CD1c-positive myeloid dendritic cell (primary cell): ENCODE data around the gene UNK.
"Not testable (repeated sequence)": the region's sequence is repeated elsewhere in the genome, so short reads cannot be mapped to it uniquely, and the experiment has no call there.

Experiments
- DNase-seq: peaks from one replicate; pipeline ENCODE4 v3.0.0-alpha.2; 2016; ENCODE audit errors: extremely low spot score

UNK gene

DNA sequence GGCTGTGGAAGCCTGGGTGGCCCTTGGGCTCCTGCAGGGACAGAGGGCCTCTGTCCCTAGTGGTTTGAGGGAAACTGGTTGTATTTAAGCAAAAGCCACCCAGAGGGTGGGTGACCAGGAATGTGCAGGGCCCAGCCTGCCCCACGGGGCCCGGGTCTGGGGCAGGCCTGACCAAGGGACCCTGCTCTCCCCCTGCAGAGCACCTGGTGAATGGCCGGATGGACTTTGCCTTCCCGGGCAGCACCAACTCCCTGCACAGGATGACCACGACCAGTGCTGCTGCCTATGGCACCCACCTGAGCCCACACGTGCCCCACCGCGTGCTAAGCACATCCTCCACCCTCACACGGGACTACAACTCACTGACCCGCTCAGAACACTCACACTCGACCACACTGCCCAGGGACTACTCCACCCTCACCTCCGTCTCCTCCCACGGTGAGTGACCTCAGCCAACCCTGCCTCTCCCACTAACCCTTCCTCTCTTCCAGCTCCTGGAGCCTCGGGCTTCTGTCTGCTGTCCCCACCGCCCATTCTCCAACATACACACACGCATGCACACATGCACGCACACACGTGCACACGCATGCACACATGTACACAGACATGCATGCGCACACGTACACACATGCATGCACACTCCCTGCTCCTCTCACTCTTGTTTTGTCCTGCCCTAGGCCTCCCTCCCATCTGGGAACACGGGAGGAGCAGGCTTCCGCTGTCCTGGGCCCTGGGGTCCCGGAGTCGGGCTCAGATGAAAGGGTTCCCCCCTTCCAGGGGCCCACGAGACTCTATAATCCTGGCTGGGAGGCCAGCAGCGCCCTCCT is 30.0 kb upstream of the UNK start:
- peak; percentile 33 for DNase-seq

DNA sequence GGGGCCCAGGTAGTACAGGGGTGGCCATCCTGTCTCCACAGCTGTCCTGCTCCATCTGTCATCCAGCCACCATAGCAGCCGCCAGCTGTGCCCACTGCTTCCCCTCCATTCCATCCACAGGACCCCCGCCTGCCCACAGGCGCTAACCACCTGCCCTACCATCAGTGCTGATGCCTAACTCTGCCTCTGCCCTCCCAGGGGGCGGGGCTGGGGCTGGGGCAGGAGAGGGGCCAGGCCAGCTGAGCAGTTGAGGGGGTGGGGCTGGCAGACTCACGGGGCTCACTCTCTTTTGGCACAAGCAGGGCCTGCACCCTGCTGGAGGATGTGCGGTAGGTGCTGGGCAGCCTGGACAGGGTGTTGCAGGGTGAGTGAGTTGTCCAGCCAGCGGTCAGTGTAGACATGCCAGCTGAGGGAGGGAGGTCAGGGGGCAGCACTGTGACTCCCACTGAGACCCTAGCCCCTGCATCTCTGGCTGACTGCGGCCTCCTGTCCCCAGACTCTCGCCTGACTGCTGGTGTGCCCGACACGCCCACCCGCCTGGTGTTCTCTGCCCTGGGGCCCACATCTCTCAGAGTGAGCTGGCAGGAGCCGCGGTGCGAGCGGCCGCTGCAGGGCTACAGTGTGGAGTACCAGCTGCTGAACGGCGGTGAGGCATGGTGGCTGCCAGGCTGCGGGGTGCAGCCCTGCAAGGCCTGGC is 29.3 kb upstream of the UNK start:
- no peak for DNase-seq

DNA sequence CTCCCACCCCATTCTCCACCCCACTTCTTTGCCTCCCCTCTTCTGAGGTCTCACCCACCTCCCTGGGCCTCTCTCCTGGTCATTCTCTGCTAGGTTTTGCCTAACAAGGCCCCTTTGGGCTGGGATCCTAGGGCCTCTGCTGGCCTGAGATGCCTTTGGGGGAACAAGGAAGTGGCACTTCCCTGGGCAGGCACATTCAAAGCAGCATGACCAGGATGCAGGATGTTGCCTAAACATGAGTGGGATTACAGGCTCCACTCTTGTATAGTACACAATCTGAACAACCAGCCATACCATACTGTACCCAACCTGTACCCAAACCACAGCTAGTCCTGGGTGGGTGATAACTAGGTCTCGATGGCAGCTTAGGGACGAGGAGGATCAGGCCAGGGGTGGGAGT is 28.6 kb upstream of the UNK start:
- peak; percentile 62 for DNase-seq

DNA sequence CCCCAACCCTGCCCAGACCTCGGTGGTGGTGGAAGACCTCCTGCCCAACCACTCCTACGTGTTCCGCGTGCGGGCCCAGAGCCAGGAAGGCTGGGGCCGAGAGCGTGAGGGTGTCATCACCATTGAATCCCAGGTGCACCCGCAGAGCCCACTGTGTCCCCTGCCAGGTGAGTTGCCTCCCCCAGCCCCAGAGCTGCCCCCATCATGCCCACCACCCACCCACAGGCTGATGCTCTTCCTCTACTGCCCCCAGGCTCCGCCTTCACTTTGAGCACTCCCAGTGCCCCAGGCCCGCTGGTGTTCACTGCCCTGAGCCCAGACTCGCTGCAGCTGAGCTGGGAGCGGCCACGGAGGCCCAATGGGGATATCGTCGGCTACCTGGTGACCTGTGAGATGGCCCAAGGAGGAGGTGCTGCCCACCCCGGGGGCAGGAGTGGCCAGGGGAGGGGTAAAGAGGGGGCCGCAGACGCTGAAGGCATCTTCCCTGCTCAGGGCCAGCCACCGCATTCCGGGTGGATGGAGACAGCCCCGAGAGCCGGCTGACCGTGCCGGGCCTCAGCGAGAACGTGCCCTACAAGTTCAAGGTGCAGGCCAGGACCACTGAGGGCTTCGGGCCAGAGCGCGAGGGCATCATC is 28.0 kb upstream of the UNK start:
- no peak for DNase-seq

DNA sequence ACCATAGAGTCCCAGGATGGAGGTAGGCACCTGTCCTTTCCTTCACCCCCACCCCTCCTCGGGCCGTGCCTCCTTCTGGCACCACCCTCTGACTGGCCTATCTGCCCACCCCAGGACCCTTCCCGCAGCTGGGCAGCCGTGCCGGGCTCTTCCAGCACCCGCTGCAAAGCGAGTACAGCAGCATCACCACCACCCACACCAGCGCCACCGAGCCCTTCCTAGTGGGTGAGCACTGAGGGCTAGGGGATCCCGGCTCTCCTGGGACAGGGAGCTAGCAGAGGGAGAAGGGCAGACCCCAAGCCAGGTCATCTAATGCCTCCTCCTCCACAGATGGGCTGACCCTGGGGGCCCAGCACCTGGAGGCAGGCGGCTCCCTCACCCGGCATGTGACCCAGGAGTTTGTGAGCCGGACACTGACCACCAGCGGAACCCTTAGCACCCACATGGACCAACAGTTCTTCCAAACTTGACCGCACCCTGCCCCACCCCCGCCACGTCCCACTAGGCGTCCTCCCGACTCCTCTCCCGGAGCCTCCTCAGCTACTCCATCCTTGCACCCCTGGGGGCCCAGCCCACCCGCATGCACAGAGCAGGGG is 27.4 kb upstream of the UNK start:
- no peak for DNase-seq

DNA sequence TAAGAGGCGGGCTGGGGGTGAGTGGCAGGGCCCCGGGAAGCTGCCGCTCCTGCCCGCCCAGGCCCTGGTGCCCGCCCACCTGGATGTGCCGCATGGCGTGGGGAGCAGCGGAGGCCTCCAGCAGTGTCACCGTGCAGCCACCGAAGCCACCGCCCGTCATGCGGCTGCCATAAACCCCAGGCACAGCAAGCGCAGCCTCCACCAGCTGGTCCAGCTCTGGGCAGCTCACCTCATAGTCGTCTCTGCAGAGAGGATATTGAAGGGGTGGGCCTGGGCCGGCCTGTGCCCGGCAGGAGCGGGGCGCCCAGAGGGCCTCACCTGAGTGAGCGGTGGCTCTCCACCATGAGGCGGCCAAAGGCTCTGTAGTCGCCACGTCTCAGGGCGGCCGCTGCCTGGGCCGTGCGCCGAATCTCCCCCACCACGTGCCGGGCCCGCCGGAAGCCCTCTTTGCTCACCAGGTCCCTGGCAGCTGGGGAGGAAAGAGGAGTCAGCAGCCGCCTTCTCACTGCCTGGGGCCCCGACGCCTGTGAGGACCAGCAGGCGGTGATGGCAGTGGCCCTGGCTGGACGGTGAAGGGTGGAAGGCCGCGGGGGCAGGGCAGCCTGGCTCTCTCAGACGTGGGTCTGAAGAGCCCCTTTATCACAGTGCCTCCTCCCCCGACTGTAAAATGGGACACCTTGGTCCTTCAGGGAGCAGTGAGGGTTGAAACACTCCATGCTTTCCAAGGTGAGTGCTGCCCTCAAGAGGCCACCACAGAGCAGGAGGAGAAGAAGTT is 26.3 kb upstream of the UNK start:
- DNase-seq: no peak

GRCh38 chr17:75759457-75759856 is 25.1 kb upstream of the UNK start:
- no peak for DNase-seq

- DNase-seq: not testable (repeated sequence)
These were observed 24.5 kb upstream of the UNK start for GRCh38 chr17:75759978-75760640.

GRCh38 chr17:75762513-75763268 is 21.9 kb upstream of the UNK start:
- no peak for DNase-seq

- no peak for DNase-seq
These were observed 21.4 kb upstream of the UNK start for GRCh38 chr17:75763269-75763607.

- DNase-seq: no peak
These were observed 20.8 kb upstream of the UNK start for GRCh38 chr17:75763613-75764416.

DNA sequence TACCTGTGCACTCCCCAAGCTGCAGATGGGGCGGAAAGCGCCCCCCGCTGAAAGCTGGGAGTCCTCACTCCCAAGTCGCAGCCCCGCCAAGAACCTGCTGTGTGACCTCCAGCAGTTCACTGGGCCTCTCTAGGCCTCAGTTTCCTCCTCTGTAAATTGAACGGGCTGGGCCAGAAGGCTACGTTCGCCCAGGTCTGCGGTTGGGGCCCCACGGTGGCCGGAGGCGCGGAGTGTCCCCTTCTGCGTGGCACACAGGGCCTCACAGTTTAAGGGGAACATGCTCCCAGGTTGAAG is 20.2 kb upstream of the UNK start:
- DNase-seq: no peak

- DNase-seq: peak; percentile 80
These were observed 19.7 kb upstream of the UNK start, which contains the start of gene GALK1 for GRCh38 chr17:75764711-75765421. TSS of gene GALK1 (minus strand) at chr17:75765192. CDS start at chr17:75765136, 56 bp downstream.

DNA sequence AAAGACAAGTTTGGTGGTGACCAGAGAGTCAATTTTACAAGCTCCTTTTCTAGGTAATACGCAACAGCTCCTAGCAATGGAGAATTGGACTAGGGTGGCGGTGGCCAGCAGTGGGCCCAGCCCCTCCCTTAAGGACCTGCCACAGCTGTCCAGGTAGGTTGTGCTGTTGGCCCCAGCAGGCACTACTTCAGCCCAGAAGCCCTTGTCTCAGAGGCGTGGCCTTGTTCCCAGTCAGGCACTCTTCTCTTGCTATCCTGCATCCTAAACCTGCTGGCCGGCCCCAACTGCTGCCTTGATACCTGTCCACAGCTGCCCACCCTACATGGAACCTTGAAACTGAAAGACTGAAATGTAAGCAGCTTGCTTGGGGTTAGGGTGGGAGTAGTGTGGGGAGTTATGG is 18.6 kb upstream of the UNK start:
- DNase-seq: no peak

GRCh38 chr17:75767881-75768280 is 16.7 kb upstream of the UNK start:
- no peak for DNase-seq

- no peak for DNase-seq
These were observed 15.1 kb upstream of the UNK start for GRCh38 chr17:75769536-75769935.

DNA sequence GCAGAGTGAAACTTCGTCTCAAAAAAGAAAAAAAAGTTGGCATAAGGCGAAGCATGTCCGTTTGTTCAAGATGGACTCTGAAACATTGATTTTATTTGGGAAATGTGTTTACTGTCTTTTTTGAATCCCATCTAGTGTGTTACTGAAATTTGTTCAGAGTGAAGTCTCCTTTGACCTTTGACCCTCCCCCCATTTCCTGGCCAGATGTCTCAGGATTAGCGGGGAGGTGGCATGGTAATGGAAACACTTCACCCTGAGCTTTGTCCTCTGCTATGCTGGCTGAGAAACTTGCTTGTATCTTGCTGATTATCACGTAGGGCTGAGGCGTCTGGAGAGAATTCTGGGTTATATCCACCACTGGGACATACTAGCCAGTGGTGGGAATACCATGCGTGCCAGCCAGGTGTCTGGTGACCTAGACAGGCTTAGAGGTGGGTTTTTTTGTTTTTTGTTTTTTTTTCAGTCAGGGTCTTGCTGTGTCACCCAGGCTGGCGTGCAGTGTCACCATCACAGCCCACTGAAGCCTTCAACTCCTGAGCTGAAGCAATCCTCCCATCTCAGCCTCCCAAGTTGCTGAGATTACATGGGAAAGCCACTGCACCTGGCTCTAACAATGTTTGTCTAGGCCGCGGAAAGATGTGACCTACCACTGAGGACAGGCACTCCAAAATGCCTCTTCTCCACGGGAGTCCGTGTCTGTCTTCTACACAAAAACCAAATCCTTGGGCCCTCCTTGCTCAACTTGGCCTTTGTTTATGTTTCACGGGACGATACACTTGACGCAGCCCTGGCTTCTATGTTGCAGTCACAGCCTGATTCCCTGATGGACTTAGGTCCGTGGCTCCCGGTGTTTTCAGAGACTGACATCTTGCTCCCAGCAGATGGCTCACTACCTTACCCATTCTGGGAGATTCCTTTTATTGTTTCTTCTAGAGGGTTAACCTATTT is 13.0 kb upstream of the UNK start:
- no peak for DNase-seq
